ENCODE results near the gene ZNF280B.
"Not testable (repeated sequence)": the region's sequence is repeated elsewhere in the genome, so short reads cannot be mapped to it uniquely, and the experiment has no call there.

ZNF280B gene

GRCh38 chr22:22509912-22510311 lies 1.4 kb upstream of the ZNF280B start:
- DNase-seq (ENCODE audit: low read depth in 2 of 2, low spot score in 1 of 2) = not testable (repeated sequence)

DNA sequence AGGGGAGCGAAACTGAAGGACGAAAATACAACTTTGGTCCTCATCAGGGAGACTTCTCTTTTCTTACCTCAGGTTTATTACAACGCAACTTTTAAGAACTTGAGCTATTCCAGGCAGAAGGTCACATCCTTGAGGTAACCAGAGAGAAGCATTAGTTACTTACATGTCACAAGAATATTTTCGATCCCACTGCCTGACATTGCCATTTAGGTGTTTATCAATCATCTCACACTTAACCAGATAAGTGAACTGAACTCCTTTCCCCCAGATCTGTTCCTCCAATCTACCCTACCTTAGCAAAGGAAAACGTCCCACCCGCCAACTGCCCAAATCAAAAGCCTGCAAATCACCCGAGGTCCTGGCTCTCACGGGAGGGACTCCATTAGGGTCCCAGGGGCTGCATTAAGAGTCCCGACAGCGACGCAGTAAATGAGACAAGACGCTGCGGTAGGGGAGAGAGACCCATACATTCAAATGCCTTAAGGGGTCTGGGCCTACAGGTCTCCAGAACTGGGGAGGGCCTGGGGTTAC lies 734 bp downstream of the ZNF280B start:
- no peak for DNase-seq (ENCODE audit: low read depth in 2 of 2, low spot score in 1 of 2)

- no peak for DNase-seq (ENCODE audit: low read depth in 2 of 2, low spot score in 1 of 2)
These were observed 1.8 kb downstream of the ZNF280B start for GRCh38 chr22:22506736-22507135.

DNA sequence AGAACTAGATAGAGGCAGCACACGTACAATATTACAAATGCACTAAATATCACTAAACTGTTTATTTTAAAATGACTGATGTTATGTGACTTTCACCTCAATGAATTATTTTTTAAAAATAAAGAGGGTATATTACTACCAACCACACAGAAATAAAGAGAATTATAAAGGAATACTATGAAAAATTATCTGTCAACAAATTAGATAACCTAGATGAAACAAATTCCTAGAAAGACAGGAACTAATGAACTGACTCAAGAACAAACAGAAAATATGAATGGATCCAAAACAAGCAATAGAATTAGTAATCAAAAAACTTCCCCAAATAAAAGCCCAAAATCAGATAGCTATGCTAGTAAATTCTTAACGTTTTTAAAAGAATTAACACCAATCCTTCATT lies 10.3 kb downstream of the ZNF280B start:
- no peak for DNase-seq (ENCODE audit: low read depth in 2 of 2, low spot score in 1 of 2)

- not testable (repeated sequence) for DNase-seq (ENCODE audit: low read depth in 2 of 2, low spot score in 1 of 2)
These were observed 17.0 kb downstream of the ZNF280B start for GRCh38 chr22:22491589-22491988.

GRCh38 chr22:22488736-22489135 lies 19.8 kb downstream of the ZNF280B start:
- no peak for DNase-seq (ENCODE audit: low read depth in 2 of 2, low spot score in 1 of 2)

DNA sequence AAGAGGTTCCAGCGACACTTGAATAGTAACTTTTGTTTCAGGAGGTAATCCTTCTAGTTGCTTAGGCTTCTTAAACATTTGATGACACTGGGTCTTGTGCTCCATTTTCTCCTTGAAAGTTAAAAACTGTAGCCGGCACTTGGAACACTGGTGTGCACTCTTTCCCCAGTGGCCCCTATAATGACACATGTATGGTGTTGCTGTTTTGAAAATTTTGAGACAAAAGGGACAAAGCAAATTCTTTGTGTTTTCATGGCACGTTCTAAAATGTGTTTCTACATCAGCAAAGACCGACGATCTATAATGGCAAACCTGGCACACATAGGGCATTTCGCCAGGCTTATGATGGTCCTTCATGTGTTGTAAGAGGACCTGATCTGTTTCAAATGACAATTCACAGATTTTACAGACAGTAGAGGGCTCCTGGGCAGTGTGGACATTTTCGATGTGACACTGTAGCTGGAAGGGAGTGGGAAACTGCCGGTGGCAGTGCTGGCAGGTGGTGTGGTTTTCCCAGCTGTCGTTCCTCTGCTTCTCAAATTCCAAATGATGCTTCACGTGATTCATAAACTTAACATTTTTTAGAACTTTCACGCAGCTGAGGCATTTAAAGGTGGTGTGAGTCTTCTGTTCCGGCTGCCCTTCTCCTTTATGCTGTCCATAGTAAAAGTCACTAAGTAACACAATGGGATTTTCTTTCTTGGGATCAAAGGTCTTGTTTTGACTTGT lies 20.5 kb downstream of the ZNF280B start:
- no peak for DNase-seq (ENCODE audit: low read depth in 2 of 2, low spot score in 1 of 2)

DNA sequence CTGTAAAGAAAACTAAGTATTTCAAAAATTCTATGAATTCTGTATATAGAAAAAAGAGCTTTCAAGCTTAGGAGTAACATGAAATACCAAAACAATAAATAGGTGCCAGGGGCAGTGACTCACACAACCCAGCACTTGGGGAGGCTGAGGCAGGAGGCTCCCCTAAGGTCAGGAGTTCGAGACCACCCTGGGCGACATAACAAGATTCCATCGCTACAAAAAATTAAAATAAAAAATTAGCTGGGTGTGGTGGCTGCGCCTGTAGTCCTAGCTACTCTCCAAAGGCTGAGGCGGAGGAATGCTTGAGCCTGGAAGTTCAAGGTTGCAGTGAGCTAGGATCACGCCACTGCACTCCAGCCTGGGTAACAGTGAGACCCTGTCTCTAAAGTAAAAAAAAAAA lies 21.5 kb downstream of the ZNF280B start:
- DNase-seq (ENCODE audit: low read depth in 2 of 2, low spot score in 1 of 2) = no peak

- DNase-seq (ENCODE audit: low read depth in 2 of 2, low spot score in 1 of 2) = no peak
These were observed 22.2 kb downstream of the ZNF280B start for GRCh38 chr22:22486132-22486899.

DNA sequence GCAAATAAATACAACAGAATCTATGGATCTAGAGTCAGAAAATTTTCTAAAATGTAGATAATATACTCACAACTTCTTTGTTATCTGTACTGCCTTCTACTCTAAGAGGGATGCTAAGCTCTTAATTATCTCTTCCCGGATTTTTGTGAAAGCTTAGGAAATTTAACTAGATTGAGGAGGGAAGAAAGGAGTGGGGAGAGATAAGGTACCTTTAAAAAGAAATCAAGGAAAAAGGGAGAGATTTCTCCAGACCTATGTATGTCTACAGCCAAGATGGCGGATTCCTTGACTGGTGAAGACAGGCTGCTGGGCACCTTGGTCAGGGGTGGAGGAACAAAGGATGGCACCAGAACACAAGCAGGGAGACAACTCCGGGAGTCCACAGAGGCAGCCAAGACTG lies 23.0 kb downstream of the ZNF280B start:
- DNase-seq (ENCODE audit: low read depth in 2 of 2, low spot score in 1 of 2) = no peak

- DNase-seq (ENCODE audit: low read depth in 2 of 2, low spot score in 1 of 2) = no peak
These were observed 24.5 kb downstream of the ZNF280B start for GRCh38 chr22:22484023-22484422.

GRCh38 chr22:22480940-22481339 lies 27.6 kb downstream of the ZNF280B start:
- DNase-seq (ENCODE audit: low read depth in 2 of 2, low spot score in 1 of 2) = no peak

DNA sequence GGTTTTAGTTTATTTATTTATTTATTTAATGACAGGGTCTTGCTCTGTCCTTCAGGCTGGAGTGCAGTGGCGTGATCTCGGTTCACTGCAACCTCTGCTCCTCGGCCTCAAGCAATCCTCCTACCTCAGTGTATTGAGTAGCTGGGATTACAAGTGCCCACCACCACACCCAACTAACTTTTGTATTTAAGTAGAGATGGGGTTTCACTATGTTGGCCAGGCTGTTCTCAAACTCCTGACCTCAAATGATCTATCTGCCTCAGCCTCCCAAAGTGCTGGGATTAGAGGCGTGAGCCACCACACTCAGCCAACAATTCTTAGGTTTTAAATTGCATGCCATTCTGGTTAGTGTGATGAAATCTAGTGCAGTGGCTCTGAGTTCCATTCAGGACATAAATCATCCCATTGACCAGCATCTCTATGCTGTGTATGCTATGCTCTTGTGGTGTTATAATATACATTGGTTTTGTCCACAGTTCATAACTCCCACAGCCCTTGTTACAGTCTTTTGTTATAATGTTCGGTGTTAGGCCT lies 28.5 kb downstream of the ZNF280B start:
- no peak for DNase-seq (ENCODE audit: low read depth in 2 of 2, low spot score in 1 of 2)

- DNase-seq (ENCODE audit: low read depth in 2 of 2, low spot score in 1 of 2) = no peak
These were observed 29.4 kb downstream of the ZNF280B start for GRCh38 chr22:22479116-22479515.

- no peak for DNase-seq (ENCODE audit: low read depth in 2 of 2, low spot score in 1 of 2)
These were observed 30.1 kb downstream of the ZNF280B start for GRCh38 chr22:22478470-22478869.

DNA sequence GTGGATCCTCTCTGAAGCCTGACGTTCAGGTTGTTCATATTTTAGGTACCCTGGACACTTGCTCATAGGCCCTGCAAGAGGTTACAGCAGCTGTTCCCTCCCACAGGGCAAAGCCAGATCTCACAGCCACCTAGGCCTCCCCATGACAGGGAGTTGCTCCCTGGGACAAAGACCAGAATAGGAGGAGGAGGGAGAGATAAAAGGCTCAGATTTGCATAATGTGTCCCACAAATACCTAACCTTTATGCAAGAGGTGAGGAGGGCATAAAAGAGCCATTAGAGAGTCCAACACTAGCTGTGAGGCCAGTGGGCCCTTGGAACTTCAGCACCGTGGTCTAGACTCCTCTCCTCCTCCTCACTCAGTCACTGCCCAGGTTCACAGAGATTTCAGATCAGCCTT lies 33.8 kb downstream of the ZNF280B start:
- no peak for DNase-seq (ENCODE audit: low read depth in 2 of 2, low spot score in 1 of 2)

DNA sequence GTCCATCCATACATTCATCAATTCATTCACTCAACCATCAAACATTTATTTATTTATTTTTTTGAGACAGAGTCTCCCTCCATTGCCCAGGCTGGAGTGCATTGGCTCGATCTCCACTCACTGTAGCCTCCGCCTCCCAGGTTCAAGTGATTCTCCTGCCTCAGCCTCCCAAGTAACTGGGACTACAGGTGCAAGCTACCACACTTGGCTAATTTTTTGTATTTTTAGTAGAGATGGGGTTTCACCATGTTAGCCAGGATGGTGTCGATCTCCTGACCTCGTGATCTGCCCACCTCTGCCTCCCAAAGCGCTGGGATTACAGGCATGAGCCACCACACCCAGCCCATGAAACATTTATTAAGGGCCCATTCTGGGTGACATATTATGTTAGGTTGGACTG lies 37.4 kb downstream of the ZNF280B start:
- DNase-seq (ENCODE audit: low read depth in 2 of 2, low spot score in 1 of 2) = not testable (repeated sequence)

DNA sequence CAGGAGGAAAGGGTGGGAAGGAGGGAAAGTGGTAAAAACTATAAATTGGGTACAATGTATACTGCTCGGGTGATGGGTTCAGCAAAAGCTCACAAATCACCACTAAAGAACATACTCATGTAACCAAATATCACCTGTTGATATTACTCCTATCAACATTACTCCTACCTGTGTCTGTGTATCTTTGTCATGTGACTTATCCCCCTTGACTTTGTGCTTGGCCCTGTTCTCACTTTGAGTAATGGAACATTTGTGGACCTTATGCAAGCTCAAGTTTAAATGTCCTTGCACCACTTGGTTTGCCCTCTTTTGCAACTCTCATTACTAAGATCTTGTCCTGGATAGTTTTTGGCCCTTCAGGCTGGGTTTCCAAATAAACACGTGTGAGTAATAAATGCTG lies 39.0 kb downstream of the ZNF280B start:
- DNase-seq (ENCODE audit: low read depth in 2 of 2, low spot score in 1 of 2) = no peak

- not testable (repeated sequence) for DNase-seq (ENCODE audit: low read depth in 2 of 2, low spot score in 1 of 2)
These were observed 39.6 kb downstream of the ZNF280B start for GRCh38 chr22:22468794-22469469.

- no peak for DNase-seq (ENCODE audit: low read depth in 2 of 2, low spot score in 1 of 2)
These were observed 41.4 kb downstream of the ZNF280B start for GRCh38 chr22:22467112-22467511.

DNA sequence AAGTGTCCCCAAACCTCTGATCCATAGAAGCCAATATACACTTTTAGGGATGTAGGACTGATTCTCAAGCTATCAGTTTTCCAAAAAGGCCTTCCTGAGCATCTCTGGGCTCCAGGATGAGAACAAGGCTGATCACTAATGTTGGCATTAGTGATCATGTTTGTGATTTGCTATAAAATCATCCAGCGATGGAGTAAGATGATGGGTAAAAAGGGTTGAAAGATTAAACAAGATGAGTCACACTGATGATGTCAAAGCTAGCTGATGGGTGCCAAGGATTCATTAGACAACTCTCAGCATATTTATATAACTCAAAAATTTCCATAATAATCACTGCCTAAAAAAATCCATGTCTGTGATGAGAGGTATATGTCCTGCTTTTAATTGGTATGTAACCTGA lies 42.8 kb downstream of the ZNF280B start:
- no peak for DNase-seq (ENCODE audit: low read depth in 2 of 2, low spot score in 1 of 2)
